ENCODE data around the gene CD99L2. TPM values are rescaled to one million over a fixed set of nuclear protein-coding genes. Genes with fewer than 3 reads are reported as not detected.
A peak's percentile ranks its signal among the peaks of the same experiment; 100 is the strongest.
"Not testable (repeated sequence)": the region's sequence is repeated elsewhere in the genome, so short reads cannot be mapped to it uniquely, and the experiment has no call there.

CD99L2 gene
- total and polyA plus RNA-seq, 4 donors, result 22.3 to 39.6 (median 23.8) TPM

DNA sequence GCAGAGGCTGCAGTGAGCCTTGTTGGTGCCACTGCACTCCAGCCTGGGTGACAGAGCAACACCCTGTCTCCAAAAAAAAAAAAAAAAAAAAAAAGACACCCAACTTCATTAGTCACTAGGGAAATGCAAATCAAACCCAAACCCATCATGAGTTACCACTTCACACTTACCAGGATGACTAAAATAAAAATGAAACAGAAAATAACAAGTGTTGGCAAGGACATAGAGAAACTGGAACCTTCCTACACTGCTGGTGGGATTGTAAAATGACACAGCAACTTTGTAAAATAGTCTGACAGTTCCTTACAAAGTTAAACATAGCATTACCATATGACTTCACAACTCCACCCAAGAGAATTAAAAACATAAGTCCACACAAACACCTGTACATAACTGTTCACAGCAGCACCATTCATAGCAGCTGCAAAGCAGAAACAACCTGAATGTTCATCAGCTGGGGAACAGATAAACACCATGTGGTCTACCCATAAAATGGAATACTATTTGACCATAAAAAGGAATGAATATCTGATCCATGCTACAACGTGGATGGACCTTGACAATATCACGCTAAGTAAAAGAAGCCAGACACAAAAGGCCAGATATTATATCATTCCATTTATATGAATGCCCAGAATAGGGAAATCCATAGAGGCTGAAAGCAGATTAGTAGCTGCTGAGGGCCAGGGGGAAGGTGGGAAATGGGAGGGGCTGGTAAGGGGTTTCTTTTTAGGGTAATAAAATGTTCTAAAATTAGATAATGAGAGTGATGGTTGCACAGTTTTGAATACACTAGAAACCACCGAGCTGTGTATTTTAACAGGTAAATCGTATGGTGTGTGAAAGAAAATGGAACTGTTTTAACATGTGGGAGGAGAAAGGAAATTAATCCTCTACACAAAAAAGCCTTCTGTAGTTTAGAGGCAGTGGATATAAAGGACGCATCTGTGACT, 18.3 kb downstream of the CD99L2 start:
- Histone ChIP-seq H3K9me3 (ENCODE audit: control insufficient read depth in 4 of 4, insufficient read depth in 3 of 4, low read length in 3 of 4) (no peaks in the 10 kb centered on the region), H3K9ac (ENCODE audit: insufficient read depth in 1 of 2, low read length in 2 of 2) (no peak overlapping the region), H3K36me3 (ENCODE audit: control insufficient read depth in 4 of 4, insufficient read depth in 4 of 4, low read length in 4 of 4) (no peaks in the 10 kb centered on the region), H3K4me1 (ENCODE audit: control insufficient read depth in 5 of 5, insufficient read depth in 5 of 5, low read length in 5 of 5) (peaks cover 0 to 3% (median 0%) of the 10 kb centered on the region in 5 donors), H3K27me3 (ENCODE audit: control insufficient read depth in 3 of 3, insufficient read depth in 3 of 3, low read length in 2 of 3) (no peaks in the 10 kb centered on the region), H3K4me3 (no peak overlapping the region), H3K27ac (ENCODE audit: low read depth in 1 of 2, low read length in 1 of 2) (no peak overlapping the region)
- no peak for TF ChIP-seq CTCF (IDR thresholded peaks at IDR 0.05; ENCODE audit: control extremely low read depth, extremely low read depth)
- ATAC-seq (ENCODE audit: insufficient read depth, low FRiP score) (no peak), DNase-seq (no peak)
- 75 to 90% methylated on average over 5 of the region's 5 CpGs for WGBS, 2 donors

DNA sequence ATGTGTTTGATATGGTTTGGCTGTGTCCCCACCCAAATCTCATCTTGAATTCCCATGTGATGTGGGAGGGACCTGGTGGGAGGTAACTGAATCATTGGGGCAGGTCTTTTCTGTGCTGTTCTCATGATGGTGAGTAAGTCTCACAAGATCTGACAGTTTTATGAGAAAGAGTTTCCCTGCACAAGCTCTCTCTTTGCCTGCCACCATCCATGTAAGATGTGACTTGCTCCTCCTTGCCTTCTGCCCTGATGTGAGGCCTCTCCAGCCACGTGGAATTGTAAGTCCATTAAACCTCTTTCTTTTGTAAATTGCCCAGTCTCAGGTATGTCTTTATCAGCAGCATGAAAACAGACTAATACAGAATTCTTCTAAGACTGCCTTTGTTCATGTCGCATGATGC, 22.8 kb downstream of the CD99L2 start:
- 68 to 100% methylated on average over 2 of the region's 2 CpGs for WGBS, 2 donors
- DNase-seq; H3K27me3 ChIP-seq (ENCODE audit: control insufficient read depth in 3 of 3, insufficient read depth in 3 of 3, low read length in 2 of 3); H3K9me3 ChIP-seq (ENCODE audit: control insufficient read depth in 4 of 4, insufficient read depth in 3 of 4, low read length in 3 of 4); H3K4me1 ChIP-seq (ENCODE audit: control insufficient read depth in 5 of 5, insufficient read depth in 5 of 5, low read length in 5 of 5); ATAC-seq (ENCODE audit: insufficient read depth, low FRiP score); H3K27ac ChIP-seq (ENCODE audit: low read depth in 1 of 2, low read length in 1 of 2); H3K36me3 ChIP-seq (ENCODE audit: control insufficient read depth in 4 of 4, insufficient read depth in 4 of 4, low read length in 4 of 4); H3K4me3 ChIP-seq; H3K9ac ChIP-seq (ENCODE audit: insufficient read depth in 1 of 2, low read length in 2 of 2): not testable (repeated sequence)

DNA sequence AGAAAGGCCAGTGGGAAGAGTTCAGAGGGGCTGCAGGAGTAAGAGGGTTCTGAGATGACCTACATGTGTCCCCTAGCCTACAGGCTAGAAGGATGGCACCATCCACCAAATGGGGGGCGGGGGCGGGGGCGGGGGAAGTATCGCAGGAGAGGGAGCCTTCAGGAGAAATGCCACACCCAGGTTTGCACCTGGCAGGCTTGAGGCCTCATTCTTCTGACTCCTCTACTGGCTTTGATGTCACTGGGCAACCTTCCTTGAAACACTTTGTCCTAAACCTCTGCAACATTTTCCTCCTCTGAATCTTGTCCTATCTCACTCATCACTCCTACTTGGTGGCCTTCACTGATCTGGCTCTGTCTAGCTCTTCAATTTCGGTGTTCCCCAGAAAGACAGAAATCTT, 24.0 kb downstream of the CD99L2 start:
- H3K4me3 ChIP-seq, result no peak overlapping the region
- H3K36me3 ChIP-seq (ENCODE audit: control insufficient read depth in 4 of 4, insufficient read depth in 4 of 4, low read length in 4 of 4), result no peaks in the 10 kb centered on the region
- DNase-seq, result no peak
- peaks cover 0 to 10% (median 0%) of the 10 kb centered on the region in 5 donors for H3K4me1 ChIP-seq (ENCODE audit: control insufficient read depth in 5 of 5, insufficient read depth in 5 of 5, low read length in 5 of 5)
- H3K27ac ChIP-seq (ENCODE audit: low read depth in 1 of 2, low read length in 1 of 2), result peak overlapping the region in 1 of 2 donors; percentile 82
- no peak for TF ChIP-seq CTCF (IDR thresholded peaks at IDR 0.05; ENCODE audit: control extremely low read depth, extremely low read depth)
- ATAC-seq (ENCODE audit: insufficient read depth, low FRiP score), result no peak
- 81 to 100% methylated on average over 1 to 5 of the region's 5 CpGs for WGBS, 2 donors
- no peak overlapping the region for H3K9ac ChIP-seq (ENCODE audit: insufficient read depth in 1 of 2, low read length in 2 of 2)
- H3K9me3 ChIP-seq (ENCODE audit: control insufficient read depth in 4 of 4, insufficient read depth in 3 of 4, low read length in 3 of 4), result no peaks in the 10 kb centered on the region
- H3K27me3 ChIP-seq (ENCODE audit: control insufficient read depth in 3 of 3, insufficient read depth in 3 of 3, low read length in 2 of 3), result no peaks in the 10 kb centered on the region

GRCh38 chrX:150873616-150874015, 24.9 kb downstream of the CD99L2 start:
- peak; percentile 62 for ATAC-seq (ENCODE audit: insufficient read depth, low FRiP score)
- no peak for DNase-seq
- 93 to 100% methylated on average over 1 of the region's 1 CpG for WGBS, 2 donors

More at GRCh38 chrX:150873616-150874015, 24.9 kb downstream of the CD99L2 start:
- TF ChIP-seq CTCF (IDR thresholded peaks at IDR 0.05; ENCODE audit: control extremely low read depth, extremely low read depth), result no peak
- H3K4me3 ChIP-seq, result no peak overlapping the region
- peak overlapping the region in 1 of 2 donors; percentile 82 for H3K27ac ChIP-seq (ENCODE audit: low read depth in 1 of 2, low read length in 1 of 2)
- H3K9me3 ChIP-seq (ENCODE audit: control insufficient read depth in 4 of 4, insufficient read depth in 3 of 4, low read length in 3 of 4), result no peaks in the 10 kb centered on the region
- no peaks in the 10 kb centered on the region for H3K27me3 ChIP-seq (ENCODE audit: control insufficient read depth in 3 of 3, insufficient read depth in 3 of 3, low read length in 2 of 3)
- no peaks in the 10 kb centered on the region for H3K36me3 ChIP-seq (ENCODE audit: control insufficient read depth in 4 of 4, insufficient read depth in 4 of 4, low read length in 4 of 4)
- H3K9ac ChIP-seq (ENCODE audit: insufficient read depth in 1 of 2, low read length in 2 of 2), result no peak overlapping the region
- H3K4me1 ChIP-seq (ENCODE audit: control insufficient read depth in 5 of 5, insufficient read depth in 5 of 5, low read length in 5 of 5), result peaks cover 0 to 10% (median 0%) of the 10 kb centered on the region in 5 donors

All from lung (tissue), 12 donors.